GM18519 (cell line): ENCODE measurements around the gene BARX2.
"Not testable (repeated sequence)": the region's sequence is repeated elsewhere in the genome, so short reads cannot be mapped to it uniquely, and the experiment has no call there.

Experiments used
- ATAC-seq: cut with Tn5 transposase; IDR thresholded peaks from one replicate; pipeline ENCODE4 v1.9.1; 2021; ENCODE audit warnings: mild to moderate bottlenecking, moderate library complexity; ENCODE audit not compliant: unreplicated experiment, low FRiP score

BARX2 gene

DNA sequence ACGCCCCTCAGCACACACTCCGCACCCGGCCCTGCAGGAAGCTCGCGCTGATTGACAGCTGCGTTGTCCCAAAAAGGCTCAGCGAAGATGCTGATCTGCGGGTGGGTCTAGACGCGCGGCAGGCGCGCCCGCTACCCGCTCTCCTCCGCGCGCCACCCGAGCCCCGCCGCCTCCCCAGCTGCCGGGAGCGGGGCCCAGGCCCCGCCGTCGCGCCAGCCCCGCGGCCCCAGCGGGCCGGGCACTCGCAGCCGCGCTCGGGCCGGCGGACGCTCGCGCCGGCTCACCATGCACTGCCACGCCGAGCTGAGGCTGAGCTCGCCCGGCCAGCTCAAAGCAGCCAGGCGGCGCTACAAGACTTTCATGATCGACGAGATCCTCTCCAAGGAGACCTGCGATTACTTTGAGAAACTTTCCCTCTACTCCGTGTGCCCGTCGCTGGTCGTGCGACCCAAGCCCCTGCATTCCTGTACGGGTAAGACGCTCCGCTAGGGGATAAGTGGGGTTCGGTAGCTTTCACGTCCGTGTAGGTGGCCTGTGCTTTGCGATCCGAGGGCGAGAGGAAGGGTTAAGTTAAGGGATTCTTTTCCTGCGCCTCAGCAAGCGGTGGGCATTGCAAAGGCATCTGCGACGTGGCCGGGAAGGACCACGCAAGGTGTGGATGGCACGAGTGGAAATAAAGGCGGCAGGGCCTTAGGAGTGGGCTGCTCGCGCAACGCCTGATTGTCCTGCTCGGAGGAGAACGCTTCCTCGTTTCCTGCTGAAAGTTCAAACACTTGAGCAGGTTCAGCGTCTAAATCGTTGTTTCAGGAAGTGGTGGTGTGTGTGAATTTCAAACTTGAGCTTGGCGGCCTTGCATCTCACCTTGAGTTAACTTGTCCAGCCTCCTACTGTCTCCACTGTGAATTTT is at the start of gene BARX2:
BARX2 (plus strand) TSS at position 98 of the 907 bp plus-strand sequence; CDS start at position 286, 188 bp downstream.
- no peak for ATAC-seq

DNA sequence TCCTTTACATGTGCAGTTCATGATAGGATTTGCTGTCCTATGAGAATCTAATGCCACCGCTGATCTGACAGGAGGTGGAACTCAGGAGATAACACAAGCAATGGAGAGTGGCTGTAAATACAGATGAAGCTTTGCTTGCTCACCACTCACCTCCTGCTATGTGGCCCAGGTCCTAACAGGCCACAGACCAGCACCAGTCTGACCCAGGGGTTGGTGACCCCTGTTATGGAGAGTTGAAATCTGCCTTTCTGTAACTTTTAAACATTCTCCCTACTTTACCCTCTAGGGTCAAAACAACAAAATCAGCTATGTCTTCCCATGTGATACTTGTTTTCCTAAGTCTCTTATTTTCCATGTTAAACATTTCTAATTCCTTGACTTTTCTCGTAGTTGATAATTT is 48.7 kb upstream of the BARX2 start:
- ATAC-seq, result no peak

DNA sequence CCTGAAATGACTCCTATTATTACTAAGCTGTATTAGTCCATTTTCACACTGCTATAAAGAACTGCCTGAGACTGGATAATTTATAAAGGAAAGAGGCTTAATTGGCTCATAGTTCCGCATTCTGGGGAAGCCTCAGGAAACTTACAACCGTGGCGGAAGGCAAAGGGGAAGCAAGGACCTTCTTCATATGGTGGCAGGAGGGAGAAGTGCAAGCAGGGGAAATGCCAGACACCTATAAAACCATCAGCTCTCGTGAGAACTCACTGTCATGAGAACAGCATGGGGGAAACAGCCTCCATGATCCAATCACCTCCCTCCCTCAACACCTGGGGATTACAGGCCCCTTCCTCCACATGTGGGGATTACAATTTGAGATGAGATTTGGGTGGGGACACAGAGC is 47.9 kb upstream of the BARX2 start:
- not testable (repeated sequence) for ATAC-seq

- ATAC-seq, result no peak
Measured at GRCh38 chr11:129328756-129329155, 46.9 kb upstream of the BARX2 start.

GRCh38 chr11:129331217-129331616 is 44.4 kb upstream of the BARX2 start:
- no peak for ATAC-seq

GRCh38 chr11:129331871-129332274 is 43.8 kb upstream of the BARX2 start:
- peak; percentile 82 for ATAC-seq

- no peak for ATAC-seq
Measured at GRCh38 chr11:129333873-129334272, 41.8 kb upstream of the BARX2 start.

- ATAC-seq, result not testable (repeated sequence)
Measured at GRCh38 chr11:129344301-129344940, 31.2 kb upstream of the BARX2 start.

DNA sequence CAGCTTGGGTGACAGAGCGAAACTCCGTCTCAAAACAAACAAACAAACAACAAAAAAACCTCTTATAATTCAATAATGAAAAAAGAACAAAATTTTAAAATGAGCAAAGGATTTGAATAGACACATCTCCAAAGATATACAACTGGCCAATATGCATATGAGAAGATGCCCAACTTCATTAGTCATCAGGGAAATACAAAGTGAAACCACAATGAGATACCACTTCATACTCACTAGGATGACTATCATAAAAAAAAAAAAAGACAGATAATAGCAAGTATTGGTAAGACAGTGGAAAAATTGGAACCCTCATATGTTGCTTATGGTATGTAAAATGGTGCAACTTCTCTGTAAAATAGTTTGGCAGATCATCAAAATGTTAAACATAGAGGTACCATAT is 28.7 kb upstream of the BARX2 start:
- ATAC-seq, result no peak

GRCh38 chr11:129348813-129349212 is 26.8 kb upstream of the BARX2 start:
- no peak for ATAC-seq

GRCh38 chr11:129352676-129353075 is 23.0 kb upstream of the BARX2 start:
- no peak for ATAC-seq

- no peak for ATAC-seq
Measured at GRCh38 chr11:129354691-129355090, 21.0 kb upstream of the BARX2 start.

GRCh38 chr11:129359748-129360147 is 15.9 kb upstream of the BARX2 start:
- no peak for ATAC-seq

- peak; percentile 99 for ATAC-seq
Measured at GRCh38 chr11:129364143-129364654, 11.4 kb upstream of the BARX2 start.

DNA sequence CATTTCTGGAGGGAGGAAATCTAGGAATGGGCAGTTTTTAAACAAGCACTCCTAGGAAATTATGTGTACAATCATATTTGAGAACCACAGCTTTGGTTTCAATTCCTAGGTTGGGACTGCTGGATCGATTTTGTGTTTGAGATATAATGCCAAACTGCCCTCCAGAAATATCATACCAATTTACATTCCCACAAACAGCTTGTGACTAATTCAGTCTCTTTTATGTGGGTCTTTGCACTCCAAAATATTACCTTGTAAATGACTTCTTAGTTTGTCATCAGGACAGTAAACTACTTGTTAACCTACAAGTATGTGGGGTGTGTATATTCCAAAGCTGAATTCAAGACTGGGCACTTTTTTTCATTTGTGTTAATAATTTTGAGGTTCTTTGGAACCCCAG is 9.8 kb upstream of the BARX2 start:
- ATAC-seq, result no peak

DNA sequence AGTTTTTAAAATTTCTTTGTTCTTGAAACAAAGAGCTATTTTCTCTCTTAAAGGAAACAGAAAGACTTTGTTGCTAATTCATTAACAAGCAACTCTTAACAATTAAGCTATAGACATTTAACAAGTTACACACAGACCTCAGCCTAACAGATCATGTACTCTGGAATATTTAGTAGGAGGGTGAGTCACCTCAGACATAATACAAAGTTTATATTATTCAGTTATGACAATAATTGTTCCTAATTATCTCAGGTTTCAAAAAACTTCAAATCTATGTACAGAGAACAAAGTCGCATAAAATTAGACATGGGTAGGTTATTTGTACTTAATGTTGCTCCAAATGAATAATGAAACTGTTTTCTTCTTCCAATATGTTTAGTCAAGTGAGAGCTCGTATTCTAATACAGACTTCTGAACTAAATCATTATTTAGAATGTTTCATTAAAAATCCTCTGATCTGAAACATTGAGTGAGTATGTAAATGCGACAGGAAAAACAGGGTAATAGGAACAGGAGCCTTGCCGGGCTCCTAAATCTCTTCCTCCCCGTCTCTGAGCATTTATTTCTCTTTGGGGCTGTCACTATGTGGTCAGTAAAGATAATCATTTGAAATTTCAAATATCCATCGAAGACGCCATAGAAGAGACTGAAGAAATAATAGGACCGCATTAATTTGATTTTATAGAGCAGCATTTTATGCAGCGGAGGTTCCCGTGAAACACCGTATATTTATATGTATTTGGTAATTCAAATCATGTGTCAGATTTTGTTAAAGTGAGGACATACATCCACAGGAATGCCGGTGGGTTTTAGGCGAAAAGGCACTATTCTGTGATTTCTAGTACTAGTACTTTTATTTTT is 8.7 kb upstream of the BARX2 start:
- no peak for ATAC-seq

DNA sequence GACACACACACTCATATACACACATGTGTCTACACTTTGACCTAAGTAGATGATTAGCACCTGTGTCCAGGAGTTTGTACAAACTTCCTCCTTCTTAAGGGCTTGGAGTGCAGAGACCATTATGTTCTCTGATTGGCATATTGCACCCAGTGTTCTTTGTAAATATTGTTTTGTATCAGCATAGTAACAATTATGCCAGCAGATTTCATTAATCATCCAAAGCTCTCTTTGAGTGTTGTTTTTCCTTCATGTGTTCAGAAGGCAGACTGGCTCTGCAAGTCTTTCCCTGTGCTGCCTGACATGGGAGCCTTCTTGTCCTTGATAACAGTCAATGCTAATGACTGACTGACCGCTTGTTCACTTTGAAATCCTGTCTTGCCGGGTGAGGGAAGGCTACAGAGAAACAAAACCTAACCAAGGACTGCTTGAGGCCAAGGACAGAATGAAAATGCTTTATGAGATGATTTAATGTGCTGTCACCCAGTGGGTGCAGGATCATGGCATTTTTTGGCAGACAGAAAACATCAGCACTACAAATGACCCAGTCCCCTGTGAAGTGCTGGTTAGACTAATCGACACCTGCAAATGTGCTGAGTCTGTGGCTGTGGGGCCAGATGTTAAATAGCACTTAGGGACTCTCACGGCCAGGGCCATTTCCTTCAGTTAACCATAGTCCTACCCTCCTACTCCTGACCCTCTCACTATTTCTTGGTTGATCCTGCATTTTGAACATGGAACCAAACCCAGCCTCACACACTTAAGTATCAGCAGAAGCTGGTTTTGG is 6.6 kb upstream of the BARX2 start:
- ATAC-seq, result no peak

DNA sequence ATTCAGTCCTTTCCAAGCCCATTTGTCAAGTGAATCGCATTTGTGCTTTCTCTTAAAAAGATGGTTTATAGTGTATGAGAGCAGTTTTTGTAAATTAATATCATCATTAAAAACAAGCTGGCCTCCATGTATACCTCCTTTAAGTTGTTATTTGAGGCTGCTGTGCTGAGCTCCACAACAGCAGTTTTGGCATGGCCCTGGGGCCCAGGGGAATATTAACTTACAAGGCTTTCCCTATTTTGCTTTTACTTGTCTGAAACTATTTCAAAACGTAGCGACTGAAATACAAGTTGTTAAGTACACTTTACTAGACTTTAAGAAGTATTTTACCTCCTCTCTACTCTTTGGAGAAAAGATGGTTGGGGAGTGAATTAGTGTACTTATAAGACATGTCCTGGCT is 4.9 kb upstream of the BARX2 start:
- ATAC-seq, result no peak

DNA sequence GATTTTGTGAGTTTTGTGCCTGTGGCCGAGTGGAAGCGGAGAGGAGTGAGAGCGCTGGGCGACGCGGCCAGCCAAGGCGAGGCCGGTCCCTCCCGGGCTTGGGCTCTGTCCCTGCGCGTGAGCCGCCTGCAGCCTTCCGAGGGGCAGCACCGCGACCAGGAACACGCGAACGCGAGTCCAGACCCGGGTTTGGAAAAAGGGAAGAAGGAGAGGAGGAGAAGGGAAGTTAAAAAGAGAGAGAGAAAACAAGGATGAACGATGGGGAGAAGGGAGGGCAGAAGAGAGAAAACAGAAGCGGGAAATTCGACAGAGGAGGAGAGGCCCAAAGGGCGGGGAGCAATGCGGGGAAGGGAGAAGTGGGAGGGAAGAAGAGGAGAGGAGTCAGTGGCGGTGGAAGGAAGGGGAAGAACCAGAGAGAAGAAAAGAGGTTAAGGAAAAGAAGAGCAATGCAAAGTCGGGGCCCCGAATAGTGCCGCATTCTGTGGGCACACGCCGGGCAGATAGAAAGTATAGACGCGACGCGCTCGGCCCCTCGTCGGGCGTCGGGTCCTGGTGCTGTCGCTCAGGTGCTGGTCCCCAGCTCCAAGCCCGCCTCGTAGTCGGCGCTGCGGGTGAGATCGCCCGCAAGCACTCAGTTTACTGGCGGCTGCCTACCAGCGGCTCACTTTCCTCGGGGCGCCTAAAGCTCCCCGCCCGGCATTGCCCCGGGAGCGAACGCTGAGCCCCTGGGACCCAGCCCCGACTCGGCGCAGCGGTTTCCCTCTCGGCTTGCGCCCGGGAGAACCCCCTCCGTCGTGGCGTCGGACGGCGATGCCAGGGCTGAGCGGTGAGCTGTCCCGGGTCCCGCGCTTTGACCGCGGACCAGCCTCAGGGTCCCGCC is 2.8 kb upstream of the BARX2 start:
- ATAC-seq, result no peak
